GM21619 (cell line): Measurements from ENCODE around the gene PTGFRN.

Experiments
- ATAC-seq: cut with Tn5 transposase; IDR thresholded peaks from one replicate; pipeline ENCODE4 v1.9.1; 2021; ENCODE audit not compliant: unreplicated experiment

The PTGFRN gene

GRCh38 chr1:116940814-116941599 lies 31.3 kb downstream of the PTGFRN start:
- ATAC-seq, result no peak

GRCh38 chr1:116941670-116942069 lies 32.0 kb downstream of the PTGFRN start:
- no peak for ATAC-seq

DNA sequence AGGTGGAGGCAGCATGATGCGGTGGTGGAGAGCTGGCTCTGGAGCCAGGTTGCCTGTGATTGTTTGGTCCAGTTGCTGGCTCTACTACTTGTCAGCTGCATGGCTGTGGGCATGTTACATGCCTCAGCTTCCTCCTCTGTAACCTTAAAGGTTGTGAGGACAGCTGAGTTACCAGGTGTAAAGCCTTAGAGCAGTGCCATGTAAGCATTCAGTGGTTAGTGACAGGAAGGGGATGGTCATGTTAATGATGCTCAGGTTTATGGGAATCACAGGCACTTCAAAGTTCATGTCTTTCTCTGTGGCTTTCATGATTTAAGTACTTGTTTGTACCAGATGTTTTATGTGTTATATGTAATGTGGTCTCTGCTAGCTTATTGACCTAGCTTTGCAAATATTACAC lies 32.6 kb downstream of the PTGFRN start:
- ATAC-seq, result no peak

GRCh38 chr1:116943438-116943837 lies 33.7 kb downstream of the PTGFRN start:
- ATAC-seq, result no peak

DNA sequence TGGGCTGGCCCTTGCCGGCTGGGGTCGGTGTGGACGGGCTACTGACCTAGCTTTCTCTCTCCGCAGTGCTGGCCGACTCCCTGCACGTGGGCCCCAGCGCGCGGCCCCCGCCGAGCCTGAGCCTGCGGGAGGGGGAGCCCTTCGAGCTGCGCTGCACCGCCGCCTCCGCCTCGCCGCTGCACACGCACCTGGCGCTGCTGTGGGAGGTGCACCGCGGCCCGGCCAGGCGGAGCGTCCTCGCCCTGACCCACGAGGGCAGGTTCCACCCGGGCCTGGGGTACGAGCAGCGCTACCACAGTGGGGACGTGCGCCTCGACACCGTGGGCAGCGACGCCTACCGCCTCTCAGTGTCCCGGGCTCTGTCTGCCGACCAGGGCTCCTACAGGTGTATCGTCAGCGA lies 34.9 kb downstream of the PTGFRN start:
- ATAC-seq, result no peak

- ATAC-seq, result no peak
Measured at GRCh38 chr1:116945421-116945820, 35.7 kb downstream of the PTGFRN start.

- ATAC-seq, result no peak
Measured at GRCh38 chr1:116945996-116946395, 36.3 kb downstream of the PTGFRN start.

GRCh38 chr1:116947092-116947860 lies 37.6 kb downstream of the PTGFRN start:
- no peak for ATAC-seq

DNA sequence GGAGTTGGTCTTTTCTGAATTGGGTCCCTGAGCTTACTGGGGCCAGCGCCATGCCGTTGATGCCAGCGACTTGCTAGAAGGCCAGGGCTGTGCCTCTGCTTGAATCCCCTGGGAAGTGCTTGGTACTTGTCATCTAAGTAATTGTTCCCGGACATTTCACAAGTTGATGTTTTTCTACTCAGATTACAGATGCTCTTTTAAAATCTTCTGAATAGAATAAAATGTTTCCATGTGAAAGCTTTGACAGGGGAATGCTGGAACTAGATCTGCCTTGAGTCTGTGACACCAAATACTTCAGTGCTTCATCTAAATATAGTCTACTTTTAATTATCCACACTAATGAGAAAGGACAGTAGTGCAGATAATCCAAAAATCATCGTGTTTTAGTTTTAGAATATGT lies 38.3 kb downstream of the PTGFRN start:
- ATAC-seq, result no peak

GRCh38 chr1:116948642-116949041 lies 38.9 kb downstream of the PTGFRN start:
- ATAC-seq, result no peak

DNA sequence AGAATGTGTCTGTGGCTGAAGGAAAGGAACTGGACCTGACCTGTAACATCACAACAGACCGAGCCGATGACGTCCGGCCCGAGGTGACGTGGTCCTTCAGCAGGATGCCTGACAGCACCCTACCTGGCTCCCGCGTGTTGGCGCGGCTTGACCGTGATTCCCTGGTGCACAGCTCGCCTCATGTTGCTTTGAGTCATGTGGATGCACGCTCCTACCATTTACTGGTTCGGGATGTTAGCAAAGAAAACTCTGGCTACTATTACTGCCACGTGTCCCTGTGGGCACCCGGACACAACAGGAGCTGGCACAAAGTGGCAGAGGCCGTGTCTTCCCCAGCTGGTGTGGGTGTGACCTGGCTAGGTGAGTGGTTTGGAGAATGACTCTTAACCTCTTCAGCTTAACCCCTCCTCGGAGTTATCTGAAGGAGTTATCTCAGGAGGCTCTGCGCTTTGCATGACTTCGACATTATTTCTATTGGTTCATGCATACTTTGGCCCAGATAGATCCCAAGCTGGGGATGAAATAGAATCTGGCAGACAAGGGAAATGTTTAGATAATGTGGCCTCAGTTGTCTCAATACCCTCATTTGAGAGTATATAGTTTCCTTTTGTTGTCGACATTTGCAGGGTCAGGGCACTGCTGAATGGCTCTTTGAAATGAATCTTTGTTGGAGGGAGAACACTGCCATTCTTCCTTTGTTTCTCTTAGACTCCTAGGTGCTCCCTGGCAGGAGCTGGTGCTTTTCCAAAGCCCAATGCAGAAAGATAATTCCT lies 39.7 kb downstream of the PTGFRN start:
- ATAC-seq, result no peak

- ATAC-seq, result no peak
Measured at GRCh38 chr1:116950517-116951199, 40.9 kb downstream of the PTGFRN start.

GRCh38 chr1:116951200-116951935 lies 41.7 kb downstream of the PTGFRN start:
- no peak for ATAC-seq

GRCh38 chr1:116952738-116953275 lies 43.1 kb downstream of the PTGFRN start:
- no peak for ATAC-seq

DNA sequence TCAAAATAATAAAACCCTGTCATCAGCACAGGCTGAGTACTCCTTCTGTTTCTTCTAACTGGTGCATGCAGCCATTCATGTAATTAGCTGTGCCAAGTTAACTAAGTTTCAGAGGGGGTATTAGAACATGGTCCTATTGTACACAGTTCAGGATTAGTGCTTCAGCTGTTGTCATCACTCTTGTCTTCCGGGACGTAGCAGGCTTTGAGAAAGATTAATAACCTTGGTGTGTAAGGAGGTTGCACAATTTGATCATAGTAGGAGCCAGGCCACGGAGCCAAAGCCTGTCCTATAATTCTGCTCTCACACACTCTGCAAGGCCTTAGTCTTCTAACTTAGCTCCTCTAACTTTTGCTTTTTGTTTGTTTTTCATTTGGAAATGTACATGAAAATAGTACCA lies 44.7 kb downstream of the PTGFRN start:
- no peak for ATAC-seq

DNA sequence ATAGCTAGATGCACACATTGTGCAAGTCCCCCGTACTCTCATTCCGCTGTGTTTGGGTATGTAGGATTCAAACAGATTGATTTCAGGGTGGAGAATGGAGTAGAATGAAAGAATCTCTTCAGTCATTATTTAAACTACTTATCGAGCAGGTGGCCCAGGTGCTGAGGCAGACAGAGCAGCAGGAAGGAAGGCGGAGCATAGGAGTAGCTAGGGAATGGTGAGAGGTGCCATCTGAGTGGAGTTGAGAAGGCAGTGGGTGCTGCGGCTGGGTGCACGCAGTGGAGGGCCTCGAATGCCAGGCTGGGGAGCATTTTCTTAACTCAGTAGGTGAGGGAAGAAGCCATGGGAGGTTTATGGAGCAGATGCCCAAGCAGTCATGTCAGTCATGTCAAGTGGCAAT lies 46.7 kb downstream of the PTGFRN start:
- ATAC-seq, result no peak

DNA sequence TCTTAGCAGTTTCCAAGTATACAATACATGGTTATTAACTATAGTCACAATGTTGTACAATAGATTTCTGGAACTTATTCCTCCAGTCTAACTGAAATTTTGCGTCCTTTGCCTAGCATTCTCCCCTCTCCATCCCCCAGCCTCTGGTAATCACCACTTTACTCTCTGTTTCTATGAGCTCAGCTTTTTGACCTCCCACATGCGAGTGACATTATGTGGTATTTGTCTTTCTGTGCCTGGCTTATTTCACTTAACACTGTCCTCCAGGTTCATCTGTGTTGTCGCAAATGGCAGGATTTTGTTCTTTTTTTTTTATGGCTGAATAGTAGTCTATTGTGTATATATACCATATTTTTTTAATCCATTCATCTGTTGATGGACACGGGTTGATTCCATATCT lies 47.9 kb downstream of the PTGFRN start:
- no peak for ATAC-seq

DNA sequence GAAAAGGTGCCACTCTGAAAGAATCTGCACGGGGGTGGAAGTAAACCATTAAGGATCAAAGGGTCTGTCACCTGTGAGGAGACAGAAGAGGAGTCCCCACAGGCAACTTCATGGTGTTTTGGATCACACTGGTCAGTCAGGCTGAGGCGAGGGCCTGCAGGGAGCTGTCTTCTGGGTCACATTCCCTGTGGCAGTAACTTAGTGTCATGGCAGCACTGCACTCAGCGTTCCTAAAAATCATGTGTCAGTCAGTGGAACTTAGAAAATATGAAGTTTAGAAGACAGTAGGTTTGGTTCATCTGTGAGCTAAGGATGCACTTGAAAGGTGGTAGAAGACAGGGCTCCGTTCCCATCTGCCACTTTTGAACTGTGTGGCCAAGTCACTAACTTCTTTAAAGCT lies 48.4 kb downstream of the PTGFRN start:
- no peak for ATAC-seq

GRCh38 chr1:116958977-116959376 lies 49.3 kb downstream of the PTGFRN start:
- ATAC-seq, result no peak

DNA sequence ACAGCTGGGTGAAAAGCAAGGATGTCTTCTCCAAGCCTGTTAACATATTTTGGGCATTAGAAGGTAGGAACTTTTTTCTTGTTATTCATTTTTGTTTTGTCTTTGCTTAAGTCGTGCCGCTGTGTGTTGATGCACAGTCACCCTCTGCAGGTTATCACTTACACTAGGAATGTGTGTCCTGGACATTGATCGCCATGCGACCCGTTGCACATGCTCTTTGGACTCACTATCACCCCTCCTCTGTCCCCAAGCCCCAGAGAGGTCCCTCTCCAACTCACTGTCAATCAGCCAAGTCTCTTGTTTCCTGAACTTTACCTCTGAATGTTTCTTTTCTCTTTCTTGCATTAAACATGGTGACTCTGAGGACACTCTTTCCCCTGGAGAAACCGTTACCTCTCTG lies 51.9 kb downstream of the PTGFRN start:
- no peak for ATAC-seq
